HepG2 (cell line): ENCODE results near the gene TMEM87B. TPM values are rescaled to one million over a fixed set of nuclear protein-coding genes. Genes with fewer than 3 reads are reported as not detected.

Source experiments
- ATAC-seq: fragments of 200-7000 bp; cut with Tn5 transposase; 3 replicates; pipeline ENCODE4 v1.9.1; 2020; ENCODE audit warnings: mild to moderate bottlenecking, moderate library complexity
- BruUV-seq: library from RNA; stranded (reverse); fragments of 400-500 nt; replicated peaks from 2 replicates; lab custom pipeline; 2021; lab: Mats Ljungman, UMichigan
- CTCF ChIA-PET: fragments of 300-600 bp; formaldehyde crosslinking; extraction: SDS; loops from one replicate; lab custom pipeline; 2021; ENCODE audit warnings: low total read pairs, inconsistent platforms, low intra/inter-chr PET ratio; lab: Yijun Ruan, JAX
- POLR2A ChIA-PET: fragments of 350-600 bp; sonication (Branson Sonifier 250); formaldehyde crosslinking; loops from one replicate; lab custom pipeline; 2020; ENCODE audit warnings: antibody characterized with exemption, inconsistent platforms; lab: Yijun Ruan, JAX
- DNase-seq: peaks from one replicate; pipeline ENCODE4 v3.0.0-alpha.2; 2015; ENCODE audit warnings: low spot score
- FAIRE-seq: peaks from 3 replicates; lab custom pipeline; 2011; peaks lifted over from hg19 to GRCh38; lab: Jason Lieb, UNC
- H2AFZ ChIP-seq: one replicate; pipeline ENCODE4 v1.6.1; 2011; ENCODE audit warnings: low read length, inconsistent platforms
- H3K27ac ChIP-seq: fragments of 300-600 bp; 3 replicates; pipeline ENCODE4 v1.8.0; 2011; ENCODE audit warnings: mixed run types, mild to moderate bottlenecking, mixed read lengths, low read length, inconsistent platforms; ENCODE audit not compliant: insufficient read depth; ENCODE audit errors: extremely low read length
- H3K27me3 ChIP-seq, 2 experiments: fragments of 200-600 bp in 1 of 2; 2 replicates in 1 of 2; 3 replicates in 1 of 2; pipeline versions ENCODE4 v1.6.0 to v1.8.0; 2011; ENCODE audit warnings: low read length in 2 of 2, mild to moderate bottlenecking in 2 of 2, moderate library complexity in 2 of 2, inconsistent platforms in 1 of 2; ENCODE audit not compliant: insufficient read depth in 2 of 2, control insufficient read depth in 1 of 2
- H3K36me3 ChIP-seq, 2 experiments: fragments of 200-600 bp in 1 of 2; replicated peaks in 1 of 2; 2 replicates in 1 of 2; 3 replicates in 1 of 2; pipeline versions ENCODE4 v1.5.1 to v1.8.0; 2011; ENCODE audit warnings: low read length in 2 of 2, inconsistent platforms in 1 of 2; ENCODE audit not compliant: insufficient read depth in 2 of 2, control insufficient read depth in 1 of 2
- H3K4me1 ChIP-seq: 2 replicates; pipeline ENCODE4 v1.5.1; 2012; ENCODE audit warnings: low read length, inconsistent platforms; ENCODE audit not compliant: insufficient read depth
- H3K4me2 ChIP-seq: 2 replicates; pipeline ENCODE4 v1.6.0; 2011; ENCODE audit warnings: low read depth, low read length, inconsistent platforms
- H3K4me3 ChIP-seq, 3 experiments: fragments of 200-600 bp in 1 of 3; sonication (generic), shearing (Covaris generic) in 1 of 3; replicated peaks in 1 of 3; 2 replicates each; pipeline ENCODE4 v1.5.1; 2011 to 2016; ENCODE audit warnings: low read length in 3 of 3, inconsistent platforms in 2 of 3, low read depth in 2 of 3, mild to moderate bottlenecking in 2 of 3, control low read depth in 1 of 3, mixed read lengths in 1 of 3; ENCODE audit not compliant: insufficient read depth in 1 of 3
- H3K79me2 ChIP-seq: one replicate; pipeline ENCODE4 v1.6.1; 2011; ENCODE audit warnings: low read length, inconsistent platforms; ENCODE audit not compliant: insufficient read depth
- H3K9ac ChIP-seq: 2 replicates; pipeline ENCODE4 v1.6.0; 2011; ENCODE audit warnings: mild to moderate bottlenecking, low read depth, low read length, inconsistent platforms; ENCODE audit not compliant: insufficient read depth
- H3K9me3 ChIP-seq: 2 replicates; pipeline ENCODE4 v1.5.1; 2012; ENCODE audit warnings: mild to moderate bottlenecking, low read length
- H4K20me1 ChIP-seq: 2 replicates; pipeline ENCODE4 v1.6.0; 2011; ENCODE audit warnings: inconsistent platforms, mild to moderate bottlenecking, low read length, moderate library complexity; ENCODE audit not compliant: insufficient read depth
- AKAP8 ChIP-seq: sonication (generic); formaldehyde crosslinking; IDR thresholded peaks from 2 replicates; pipeline ENCODE4 v1.5.1; 2020; ENCODE audit warnings: mild to moderate bottlenecking, missing genetic modification reagents
- ATF4 ChIP-seq, 2 experiments: fragments of 450-650 bp in 1 of 2; sonication (generic) in 1 of 2; formaldehyde crosslinking; IDR thresholded peaks; 2 replicates each; pipeline versions ENCODE4 v1.5.0 to v1.8.0; 2020 to 2022; ENCODE audit warnings: mild to moderate bottlenecking in 1 of 2, missing genetic modification reagents in 1 of 2
- ATRX ChIP-seq: sonication (generic); formaldehyde crosslinking; IDR thresholded peaks from 2 replicates; pipeline ENCODE4 v1.4.0; 2020; ENCODE audit warnings: missing genetic modification reagents, borderline replicate concordance
- BATF2 ChIP-seq: sonication (generic); formaldehyde crosslinking; IDR thresholded peaks from 2 replicates; pipeline ENCODE4 v1.8.0; 2022; ENCODE audit warnings: mild to moderate bottlenecking, missing genetic modification reagents, moderate library complexity
- DRAP1 ChIP-seq: IDR thresholded peaks from 2 replicates; pipeline ENCODE4 v1.6.1; 2016; ENCODE audit warnings: missing genetic modification reagents, missing compliant biosample characterization
- HNRNPH1 ChIP-seq: fragments of 200-400 bp; formaldehyde crosslinking; optimal IDR thresholded peaks from 2 replicates; pipeline ENCODE3; 2017; ENCODE audit warnings: mild to moderate bottlenecking, low read depth, low read length
- JDP2 ChIP-seq: sonication (generic); formaldehyde crosslinking; IDR thresholded peaks from 2 replicates; pipeline ENCODE4 v1.8.1; 2022; ENCODE audit warnings: missing genetic modification reagents, borderline replicate concordance
- KLF6 ChIP-seq: IDR thresholded peaks from 2 replicates; pipeline ENCODE4 v1.8.0; 2016; ENCODE audit warnings: missing biosample characterization, missing genetic modification reagents
- KLF9 ChIP-seq: IDR thresholded peaks from 2 replicates; pipeline ENCODE4 v1.6.1; 2016; ENCODE audit warnings: low read depth
- MEIS2 ChIP-seq: sonication (generic); formaldehyde crosslinking; IDR thresholded peaks from 2 replicates; pipeline ENCODE4 v1.9.0; 2021; ENCODE audit warnings: mild to moderate bottlenecking, missing genetic modification reagents
- NFE2 ChIP-seq: sonication (generic); formaldehyde crosslinking; IDR thresholded peaks from 2 replicates; pipeline ENCODE4 v1.4.0; 2020; ENCODE audit warnings: missing genetic modification reagents
- NFIC ChIP-seq: IDR thresholded peaks from 2 replicates; pipeline ENCODE4 v1.6.1; 2012; ENCODE audit warnings: mild to moderate bottlenecking, low read length, inconsistent platforms
- RAD21 ChIP-seq: fragments of 450-650 bp; formaldehyde crosslinking; IDR thresholded peaks from 2 replicates; pipeline ENCODE4 v1.5.0; 2020; ENCODE audit warnings: mild to moderate bottlenecking
- SNAI1 ChIP-seq: sonication (generic); formaldehyde crosslinking; IDR thresholded peaks from 2 replicates; pipeline ENCODE4 v1.5.0; 2020; ENCODE audit warnings: mild to moderate bottlenecking, missing genetic modification reagents, borderline replicate concordance
- TOPORS ChIP-seq: sonication (generic); formaldehyde crosslinking; IDR thresholded peaks from 2 replicates; pipeline ENCODE4 v1.8.0; 2023; ENCODE audit warnings: mild to moderate bottlenecking, missing genetic modification reagents
- ZHX1 ChIP-seq: sonication (generic); formaldehyde crosslinking; IDR thresholded peaks from 2 replicates; pipeline ENCODE4 v1.8.1; 2022; ENCODE audit warnings: low read depth, mild to moderate bottlenecking, missing genetic modification reagents
- ZNF282 ChIP-seq: fragments of 450-650 bp; IDR thresholded peaks from 2 replicates; pipeline ENCODE4 v1.6.1; 2018; ENCODE audit not compliant: partially characterized antibody
- in situ Hi-C: cut with HindIII; loops from 2 replicates; pipeline ENCODE4 v1.10.0; 2017; ENCODE audit warnings: low pct_unique_long_range_greater_than_20kb; ENCODE audit not compliant: extremely low pct_ligation_motif_present
- intact Hi-C: fragments of 100-400 bp; cut with micrococcal nuclease; formaldehyde crosslinking; loops from one replicate; pipeline ENCODE4 v1.10.0; 2022; ENCODE audit not compliant: unreplicated experiment
- polyA plus RNA-seq, 8 experiments: library from polyadenylated mRNA; depleted of rRNA in 3 of 8; stranded (reverse) in 7 of 8; unstranded in 1 of 8; fragments of >200 nt; fragmentation: Illumina TruSeq in 4 of 8; extraction: Trizol in 4 of 8; gene quantifications; 2 replicates each; pipeline versions ENCODE4 v1.2.1 to v1.2.3, GENCODE V29; 2011 to 2016; ENCODE audit warnings: low read depth in 4 of 8, missing spikeins in 1 of 8, mixed read lengths in 1 of 8; ENCODE audit not compliant: insufficient read depth in 1 of 8
- total RNA-seq, 5 experiments: library from RNA; depleted of rRNA; stranded (reverse); fragments of >200 nt; fragmentation: Illumina TruSeq; extraction: Trizol; gene quantifications; 2 replicates each; pipeline ENCODE4 v1.2.3, GENCODE V29; 2016; ENCODE audit warnings: low read depth in 1 of 5

Gene TMEM87B
- total and polyA plus RNA-seq, 2 of the 13 experiments (the other 11 are each of a cell fraction or from before 2014, with no cell fraction given) = 15.1 to 16.2 TPM

- TF ChIP-seq SNAI1 (CRISPR knock-in tag) (no peak), MEIS2 (CRISPR knock-in tag) (no peak), TOPORS (CRISPR knock-in tag) (no peak), DRAP1 (CRISPR knock-in tag) (no peak), KLF9 (CRISPR knock-in tag) (no peak), ZHX1 (no peak), JDP2 (no peak), ZNF282 (no peak), ATRX (no peak), HNRNPH1 (no peak), NFIC (no peak)
- TF ChIP-seq, all 625 proteins: peak for 0
These were observed 63.1 kb downstream of the TMEM87B start (continued) for GRCh38 chr2:112118148-112118547.

- H3K9ac ChIP-seq = no peak overlapping the region
- in situ Hi-C loops (loop anchor here (10.0 kb wide), 1 partner anchor 313 kb away; the partner anchor contains the start of gene RGPD8), intact Hi-C loops (loop anchor here (5.0 kb wide), 2 partner anchors 136 to 456 kb away; partner anchors contain the start of gene ZC3H8)
- DNase-seq = peak; percentile 55
- no peak overlapping the region for H3K27ac ChIP-seq
- no peaks in the 10 kb centered on the region for H3K79me2 ChIP-seq
- ChIA-PET CTCF (interaction anchor here (1.9 kb wide), 1 partner anchor 312 kb away, joined by 14 read pairs; the partner anchor contains the start of gene RGPD8), POLR2A (interaction anchor here (0.7 to 1.2 kb wide), 3 partner anchors 67 to 463 kb away, joined by 3 read pairs; partner anchors contain the start of gene TMEM87B)
- H3K4me2 ChIP-seq = no peak overlapping the region
- no peak overlapping the region for H2AFZ ChIP-seq
- ATAC-seq = no peak
- no peaks in the 10 kb centered on the region for H3K4me1 ChIP-seq
- peaks cover 3 to 4% of the 10 kb centered on the region in 2 experiments for H3K36me3 ChIP-seq
- BruUV-seq = no TSS peak
- FAIRE-seq = peak; percentile 74
- H3K4me3 ChIP-seq = no peak overlapping the region
- H3K9me3 ChIP-seq = no peaks in the 10 kb centered on the region
- no peaks in the 10 kb centered on the region for H4K20me1 ChIP-seq
- no peaks in the 10 kb centered on the region for H3K27me3 ChIP-seq
- no peak for TF ChIP-seq NFE2 (CRISPR knock-in tag)
- no peak for TF ChIP-seq BATF2
- no peak for TF ChIP-seq AKAP8
- no peak for TF ChIP-seq ATF4 (CRISPR knock-in tag; IDR thresholded peaks at IDR 0.05)
- 0 out of 2 replicates have a peak, but pooled peaks have one; percentile 41 for TF ChIP-seq KLF6 (CRISPR knock-in tag)
- TF ChIP-seq ZHX1 = no peak
- peak; percentile 56; the same call in 1 of the 2 replicates for TF ChIP-seq RAD21 (CRISPR knock-in tag)
These were observed 66.7 kb downstream of the TMEM87B start for GRCh38 chr2:112121682-112122254.
